Ishikawa (cell line): ENCODE data around the gene AUTS2.

ENCODE experiments used
- EP300 ChIP-seq: IDR thresholded peaks from 2 replicates; pipeline ENCODE4 v1.6.1; 2012; ENCODE audit warnings: borderline replicate concordance
- RAD21 ChIP-seq: IDR thresholded peaks from 2 replicates; pipeline ENCODE4 v1.6.1; 2012; ENCODE audit warnings: low read depth
- TAF1 ChIP-seq: IDR thresholded peaks from 2 replicates; pipeline ENCODE4 v1.6.1; 2012; ENCODE audit warnings: low read depth, mild to moderate bottlenecking
- TF ChIP-seq, protein P1 (sequence below): IDR thresholded peaks from 2 replicates; pipeline ENCODE4 v1.6.1; 2012; ENCODE audit warnings: low read depth, mild to moderate bottlenecking

DNA sequence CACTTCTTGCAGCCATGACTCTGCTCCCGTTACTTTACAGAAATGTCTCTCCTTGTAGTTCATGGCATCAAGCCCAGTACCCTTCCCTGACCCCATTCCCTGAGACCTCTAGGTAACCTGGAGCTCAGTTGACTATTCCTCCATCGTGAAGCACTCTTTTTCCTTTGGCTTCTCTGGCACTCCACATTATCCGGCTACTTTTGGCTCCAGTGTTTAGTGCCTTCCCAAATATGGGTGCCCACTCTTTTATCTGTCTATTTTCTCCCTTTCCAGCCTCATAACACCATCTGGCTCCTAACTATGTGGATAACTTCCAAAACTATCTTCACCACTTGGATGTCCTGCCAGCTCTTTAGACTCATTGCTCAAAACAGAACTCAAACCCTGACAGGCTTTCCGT lies 788.9 kb downstream of the AUTS2 start:
- no peak for TF ChIP-seq RAD21
- TF ChIP-seq, protein P1, sequence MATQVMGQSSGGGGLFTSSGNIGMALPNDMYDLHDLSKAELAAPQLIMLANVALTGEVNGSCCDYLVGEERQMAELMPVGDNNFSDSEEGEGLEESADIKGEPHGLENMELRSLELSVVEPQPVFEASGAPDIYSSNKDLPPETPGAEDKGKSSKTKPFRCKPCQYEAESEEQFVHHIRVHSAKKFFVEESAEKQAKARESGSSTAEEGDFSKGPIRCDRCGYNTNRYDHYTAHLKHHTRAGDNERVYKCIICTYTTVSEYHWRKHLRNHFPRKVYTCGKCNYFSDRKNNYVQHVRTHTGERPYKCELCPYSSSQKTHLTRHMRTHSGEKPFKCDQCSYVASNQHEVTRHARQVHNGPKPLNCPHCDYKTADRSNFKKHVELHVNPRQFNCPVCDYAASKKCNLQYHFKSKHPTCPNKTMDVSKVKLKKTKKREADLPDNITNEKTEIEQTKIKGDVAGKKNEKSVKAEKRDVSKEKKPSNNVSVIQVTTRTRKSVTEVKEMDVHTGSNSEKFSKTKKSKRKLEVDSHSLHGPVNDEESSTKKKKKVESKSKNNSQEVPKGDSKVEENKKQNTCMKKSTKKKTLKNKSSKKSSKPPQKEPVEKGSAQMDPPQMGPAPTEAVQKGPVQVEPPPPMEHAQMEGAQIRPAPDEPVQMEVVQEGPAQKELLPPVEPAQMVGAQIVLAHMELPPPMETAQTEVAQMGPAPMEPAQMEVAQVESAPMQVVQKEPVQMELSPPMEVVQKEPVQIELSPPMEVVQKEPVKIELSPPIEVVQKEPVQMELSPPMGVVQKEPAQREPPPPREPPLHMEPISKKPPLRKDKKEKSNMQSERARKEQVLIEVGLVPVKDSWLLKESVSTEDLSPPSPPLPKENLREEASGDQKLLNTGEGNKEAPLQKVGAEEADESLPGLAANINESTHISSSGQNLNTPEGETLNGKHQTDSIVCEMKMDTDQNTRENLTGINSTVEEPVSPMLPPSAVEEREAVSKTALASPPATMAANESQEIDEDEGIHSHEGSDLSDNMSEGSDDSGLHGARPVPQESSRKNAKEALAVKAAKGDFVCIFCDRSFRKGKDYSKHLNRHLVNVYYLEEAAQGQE, result no peak
- TF ChIP-seq EP300, result no peak
- no peak for TF ChIP-seq TAF1
